Colonic mucosa (tissue), 4 donors: ENCODE data around the gene TMED9. TPM values are rescaled to one million over a fixed set of nuclear protein-coding genes. Genes with fewer than 3 reads are reported as not detected.
A peak's percentile ranks its signal among the peaks of the same experiment; 100 is the strongest.

Experiments used
- DNase-seq: peaks from one replicate; pipeline ENCODE4 v3.0.0-alpha.2; 2020
- H3K27ac ChIP-seq: fragments of 200-600 bp; one replicate; pipeline ENCODE4 v1.8.0; 2021
- H3K27me3 ChIP-seq: fragments of 200-600 bp; one replicate; pipeline ENCODE4 v1.8.0; 2021
- H3K36me3 ChIP-seq: fragments of 200-600 bp; one replicate; pipeline ENCODE4 v1.8.0; 2021
- H3K4me1 ChIP-seq: fragments of 200-600 bp; one replicate; pipeline ENCODE4 v1.8.0; 2021; ENCODE audit warnings: mild to moderate bottlenecking
- H3K4me3 ChIP-seq: fragments of 200-600 bp; one replicate; pipeline ENCODE4 v1.8.0; 2021
- H3K9ac ChIP-seq, 2 donors: one replicate each; pipeline ENCODE4 v1.7.0; 2013; ENCODE audit warnings: control low read depth in 2 of 2, low read depth in 2 of 2, low read length in 2 of 2
- H3K9me3 ChIP-seq: fragments of 200-600 bp; one replicate; pipeline ENCODE4 v1.8.0; 2021
- intact Hi-C: fragments of 100-400 bp; cut with DNase I; formaldehyde crosslinking; loops from one replicate; pipeline ENCODE4 v1.14.1; 2022
- total RNA-seq, 2 donors: library from RNA; stranded (reverse); fragmentation: NEBNext Ultra II Directional in 1 of 2; extraction: Animal tissue kit (Norgen Biotek cat#: 25700) in 1 of 2; gene quantifications; one replicate each; pipeline ENCODE4 v1.2.1, GENCODE V29; 2021
- TF ChIP-seq, protein P1 (sequence below): fragments of 200-600 bp; IDR thresholded peaks from one replicate; pipeline ENCODE4 v1.8.0; 2022; ENCODE audit warnings: antibody characterized with exemption, mild to moderate bottlenecking
- donor health status: healthy.
- donor health status: DM: no; HTN: no; CAD: no.
- donor health status: DM: no; HTN: no; CAD: no.

TMED9 gene
- 100 to 1,000 TPM; 187 to 303 TPM for total RNA-seq

DNA sequence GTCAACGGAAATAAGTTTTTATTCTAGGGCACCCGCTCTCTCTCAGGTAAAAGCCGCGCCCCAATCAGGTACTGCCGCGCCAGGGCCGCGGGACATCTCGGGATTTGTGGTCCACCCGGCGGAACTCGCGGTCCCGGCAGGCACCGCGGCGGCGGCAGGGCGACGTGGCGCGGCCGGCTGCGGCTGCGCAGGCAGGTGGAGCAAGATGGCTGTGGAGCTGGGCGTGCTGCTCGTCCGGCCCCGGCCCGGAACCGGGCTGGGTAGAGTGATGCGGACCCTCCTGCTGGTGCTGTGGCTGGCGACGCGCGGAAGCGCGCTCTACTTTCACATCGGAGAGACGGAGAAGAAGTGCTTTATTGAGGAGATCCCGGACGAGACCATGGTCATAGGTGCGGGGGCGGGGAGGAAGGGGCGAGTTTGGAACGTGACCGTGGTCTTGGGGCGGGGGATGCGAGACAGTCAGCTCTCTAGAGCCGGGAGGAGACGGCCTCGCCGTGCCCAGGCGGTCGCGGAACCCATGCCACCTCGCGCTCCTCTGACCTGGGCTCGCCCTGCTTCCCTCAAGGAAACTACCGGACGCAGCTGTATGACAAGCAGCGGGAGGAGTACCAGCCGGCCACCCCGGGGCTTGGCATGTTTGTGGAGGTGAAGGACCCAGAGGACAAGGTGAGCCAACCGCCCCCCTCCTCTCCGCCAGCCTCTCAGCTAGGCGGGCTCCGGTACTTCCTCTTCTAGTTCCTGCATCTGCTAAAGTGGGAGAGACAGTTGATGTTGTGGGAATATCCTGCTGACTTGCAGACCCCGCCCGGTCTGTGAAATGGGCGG lies at the start of gene TMED9:
Gene TMED9 (plus strand): TSS at position 194 of the 825 bp plus-strand sequence. CDS start 12 bp downstream, at position 206.
- Histone ChIP-seq H3K27ac (peak within 1 kb of the TSS; percentile 85), H3K4me3 (peak within 1 kb of the TSS; percentile 99), H3K9me3 (no peaks in the 10 kb centered on the region), H3K36me3 (peaks cover 34% of the 10 kb centered on the region), H3K9ac (peak within 1 kb of the TSS; percentile 89 to 97), H3K4me1 (peaks cover 10% of the 10 kb centered on the region), H3K27me3 (no peaks in the 10 kb centered on the region)
- peak; percentile 90 for DNase-seq
- TF ChIP-seq, protein P1, sequence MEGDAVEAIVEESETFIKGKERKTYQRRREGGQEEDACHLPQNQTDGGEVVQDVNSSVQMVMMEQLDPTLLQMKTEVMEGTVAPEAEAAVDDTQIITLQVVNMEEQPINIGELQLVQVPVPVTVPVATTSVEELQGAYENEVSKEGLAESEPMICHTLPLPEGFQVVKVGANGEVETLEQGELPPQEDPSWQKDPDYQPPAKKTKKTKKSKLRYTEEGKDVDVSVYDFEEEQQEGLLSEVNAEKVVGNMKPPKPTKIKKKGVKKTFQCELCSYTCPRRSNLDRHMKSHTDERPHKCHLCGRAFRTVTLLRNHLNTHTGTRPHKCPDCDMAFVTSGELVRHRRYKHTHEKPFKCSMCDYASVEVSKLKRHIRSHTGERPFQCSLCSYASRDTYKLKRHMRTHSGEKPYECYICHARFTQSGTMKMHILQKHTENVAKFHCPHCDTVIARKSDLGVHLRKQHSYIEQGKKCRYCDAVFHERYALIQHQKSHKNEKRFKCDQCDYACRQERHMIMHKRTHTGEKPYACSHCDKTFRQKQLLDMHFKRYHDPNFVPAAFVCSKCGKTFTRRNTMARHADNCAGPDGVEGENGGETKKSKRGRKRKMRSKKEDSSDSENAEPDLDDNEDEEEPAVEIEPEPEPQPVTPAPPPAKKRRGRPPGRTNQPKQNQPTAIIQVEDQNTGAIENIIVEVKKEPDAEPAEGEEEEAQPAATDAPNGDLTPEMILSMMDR = no peak
- intact Hi-C loops = loop anchor here (10.0 kb wide), 1 partner anchor 77 kb away; the partner anchor contains the start of gene DDX41

GRCh38 chr5:177542816-177543465 lies 49.1 kb upstream of the TMED9 start:
- no peak overlapping the region for H3K4me3 ChIP-seq
- intact Hi-C loops = no loop called here
- no peaks in the 10 kb centered on the region for H3K9me3 ChIP-seq
- TF ChIP-seq, protein P1 = no peak
- no peak for DNase-seq
- no peak overlapping the region for H3K27ac ChIP-seq
- no peaks in the 10 kb centered on the region for H3K27me3 ChIP-seq
- H3K36me3 ChIP-seq = no peaks in the 10 kb centered on the region
- H3K4me1 ChIP-seq = peaks cover 7% of the 10 kb centered on the region
- no peak overlapping the region for H3K9ac ChIP-seq

- peak; percentile 37 for DNase-seq
- intact Hi-C loops = no loop called here
- H3K27ac ChIP-seq = peak overlapping the region; percentile 39
- H3K4me1 ChIP-seq = no peaks in the 10 kb centered on the region
- TF ChIP-seq, protein P1 = no peak
- no peaks in the 10 kb centered on the region for H3K9me3 ChIP-seq
- no peaks in the 10 kb centered on the region for H3K27me3 ChIP-seq
- H3K4me3 ChIP-seq = no peak overlapping the region
- no peaks in the 10 kb centered on the region for H3K36me3 ChIP-seq
- no peak overlapping the region for H3K9ac ChIP-seq
Observed at GRCh38 chr5:177545487-177546257, 46.3 kb upstream of the TMED9 start.

DNA sequence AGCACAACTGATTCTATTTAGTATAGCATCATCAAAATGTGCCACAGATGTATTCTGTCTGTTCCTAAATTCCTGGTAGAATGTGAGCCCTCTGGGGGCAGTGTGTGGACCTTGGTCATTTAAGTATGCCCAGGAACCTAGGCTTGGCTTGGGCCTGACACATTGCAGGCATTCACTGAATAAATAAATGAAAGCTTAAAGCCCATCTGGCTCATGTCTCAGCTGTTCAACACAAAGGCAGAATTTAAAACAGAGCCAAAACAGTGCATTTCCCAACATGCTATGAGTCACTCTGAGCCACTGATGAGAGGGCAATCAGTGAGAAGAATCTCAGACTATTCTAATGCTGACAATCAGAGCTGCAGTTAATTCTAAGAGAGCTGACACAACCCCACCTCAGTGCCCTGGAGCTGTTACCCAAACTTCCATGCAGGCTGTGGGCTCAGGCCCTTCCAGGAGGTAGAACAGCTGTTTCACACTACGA lies 45.7 kb upstream of the TMED9 start:
- H3K36me3 ChIP-seq = no peaks in the 10 kb centered on the region
- H3K27ac ChIP-seq = peak overlapping the region; percentile 39
- H3K9me3 ChIP-seq = no peaks in the 10 kb centered on the region
- no peak overlapping the region for H3K9ac ChIP-seq
- TF ChIP-seq, protein P1 = no peak
- intact Hi-C loops = no loop called here
- H3K27me3 ChIP-seq = no peaks in the 10 kb centered on the region
- DNase-seq = peak; percentile 29
- H3K4me3 ChIP-seq = no peak overlapping the region
- no peaks in the 10 kb centered on the region for H3K4me1 ChIP-seq

GRCh38 chr5:177547736-177548135 lies 44.3 kb upstream of the TMED9 start:
- Histone ChIP-seq H3K4me1 (no peaks in the 10 kb centered on the region), H3K9ac (no peak overlapping the region), H3K27me3 (no peaks in the 10 kb centered on the region), H3K27ac (no peak overlapping the region), H3K36me3 (no peaks in the 10 kb centered on the region), H3K4me3 (no peak overlapping the region), H3K9me3 (no peaks in the 10 kb centered on the region)
- no peak for DNase-seq
- intact Hi-C loops = no loop called here
- TF ChIP-seq, protein P1 = no peak
